COR-L47 (cell line): Measurements from ENCODE around the gene AZIN2.
A peak's percentile ranks its signal among the peaks of the same experiment; 100 is the strongest.
"Not testable (repeated sequence)": the region's sequence is repeated elsewhere in the genome, so short reads cannot be mapped to it uniquely, and the experiment has no call there.

ENCODE experiments used
- DNase-seq: peaks from one replicate; lab custom pipeline; 2025; lab: John Stamatoyannopoulos, UW

AZIN2 gene

GRCh38 chr1:33080885-33081553, at the start of gene AZIN2:
Gene AZIN2, plus strand, starts transcription at chr1:33081153. Its CDS starts 1,097 bp downstream, at chr1:33082250.
- DNase-seq = peak; percentile 96

GRCh38 chr1:33031506-33031905, 49.4 kb upstream of the AZIN2 start:
- DNase-seq = no peak

DNA sequence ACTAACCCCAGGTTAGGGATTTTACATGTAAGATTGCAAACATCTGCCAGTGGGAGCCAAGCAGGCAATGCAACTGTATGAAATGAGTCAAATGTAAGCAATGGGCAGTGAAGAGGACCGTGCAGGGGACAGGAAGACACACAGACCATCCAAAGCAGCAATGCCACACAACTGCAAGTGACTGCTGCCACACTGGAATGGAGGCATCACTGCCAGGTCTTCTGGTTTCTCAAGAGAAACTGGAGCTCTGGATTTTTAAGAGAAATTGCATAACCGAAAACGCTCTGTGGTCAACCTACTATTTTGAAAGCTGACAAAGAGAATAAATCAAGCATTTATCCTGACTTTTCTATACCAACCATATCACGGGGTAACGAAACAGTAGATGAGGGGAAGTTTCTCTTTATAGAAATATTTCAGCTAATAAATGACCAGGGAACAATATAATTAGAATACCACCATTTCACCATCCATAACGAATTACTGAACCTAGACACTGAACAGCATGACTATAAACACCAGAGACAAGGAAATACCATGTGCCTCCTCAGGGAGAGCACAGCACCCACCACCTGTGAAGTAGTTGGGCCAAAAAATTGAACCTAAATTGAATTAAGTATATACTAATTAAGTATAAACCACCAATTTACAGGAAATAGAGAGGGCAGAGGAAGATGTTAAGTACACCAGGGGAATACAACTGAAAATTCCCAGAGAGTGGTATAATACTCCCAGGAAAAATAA, 48.7 kb upstream of the AZIN2 start:
- no peak for DNase-seq

DNA sequence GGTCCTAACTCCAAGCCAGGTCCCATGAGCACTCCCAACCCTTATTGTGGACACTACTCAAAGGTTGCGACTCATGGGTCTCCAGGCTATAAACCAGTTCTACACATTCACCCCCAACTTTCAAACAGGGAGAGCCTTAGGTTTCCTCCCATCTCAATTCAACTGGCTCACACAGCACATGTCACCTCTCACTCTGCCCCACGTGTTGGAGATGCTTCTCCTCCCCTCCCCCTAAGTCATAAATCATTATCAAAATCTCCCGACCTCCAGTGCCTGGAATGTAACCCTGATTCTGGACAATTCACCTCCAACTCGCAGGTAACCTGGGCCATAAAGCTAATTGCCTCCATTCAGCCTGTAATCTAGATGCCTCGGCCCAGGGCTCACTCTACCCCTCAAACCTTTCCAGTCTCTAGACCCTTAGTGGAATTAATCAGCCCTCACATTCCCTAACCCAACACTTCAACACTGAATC, 44.9 kb upstream of the AZIN2 start:
- DNase-seq = no peak

DNA sequence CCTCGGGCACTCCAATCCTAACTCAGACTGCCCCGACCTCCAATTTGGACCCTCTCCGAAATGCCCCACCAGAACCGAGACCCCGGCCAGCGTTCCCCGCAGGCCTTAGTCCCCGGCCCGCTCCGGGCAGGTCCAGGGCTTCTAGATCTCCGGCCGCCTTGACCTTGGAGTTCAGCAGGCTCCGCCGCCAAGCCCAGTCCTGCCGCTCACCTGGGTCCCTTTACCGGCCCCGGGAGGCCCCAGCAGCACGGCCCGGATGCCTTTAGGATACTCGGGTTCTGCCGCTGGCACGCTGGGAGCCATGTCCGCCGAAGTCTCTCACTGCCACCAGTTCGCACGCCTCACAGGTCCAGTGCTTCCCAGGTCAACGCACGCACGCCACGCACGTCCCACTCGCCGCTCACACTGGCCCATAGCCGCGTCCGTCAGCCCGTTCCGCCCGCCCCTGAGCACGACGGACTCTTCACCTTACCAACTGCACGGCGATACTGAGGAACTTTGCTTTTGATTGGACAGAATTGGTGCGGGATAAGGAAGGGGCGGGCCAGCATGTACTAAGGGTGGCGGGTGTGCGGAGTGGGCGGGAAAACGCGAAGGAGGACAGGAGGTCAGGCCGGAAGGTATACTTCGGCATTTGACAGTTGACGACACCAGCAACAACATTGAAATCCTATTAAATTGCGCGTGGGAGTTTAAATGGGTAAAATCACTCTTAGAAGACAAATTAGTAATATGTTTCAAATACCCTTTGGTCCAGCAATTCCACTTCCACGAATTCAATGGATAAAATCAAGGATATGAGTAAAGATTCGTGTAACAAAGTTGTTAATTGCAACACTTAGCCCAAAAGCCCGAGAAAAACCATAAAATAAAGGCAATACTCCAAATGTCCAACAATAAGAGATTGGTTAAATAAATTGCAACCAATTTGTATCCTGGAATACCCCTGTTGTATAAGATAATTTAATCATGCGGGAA, 44.1 kb upstream of the AZIN2 start, which contains the start of gene AK2:
TSS of gene AK2 (minus strand) at position 358 of the 978 bp plus-strand sequence. CDS start at position 303, 55 bp downstream.
- peak; percentile 95 for DNase-seq

- DNase-seq = no peak
These were observed 41.1 kb upstream of the AZIN2 start for GRCh38 chr1:33039840-33040239.

- no peak for DNase-seq
These were observed 39.9 kb upstream of the AZIN2 start for GRCh38 chr1:33041026-33041425.

- no peak for DNase-seq
These were observed 38.1 kb upstream of the AZIN2 start for GRCh38 chr1:33042831-33043230.

DNA sequence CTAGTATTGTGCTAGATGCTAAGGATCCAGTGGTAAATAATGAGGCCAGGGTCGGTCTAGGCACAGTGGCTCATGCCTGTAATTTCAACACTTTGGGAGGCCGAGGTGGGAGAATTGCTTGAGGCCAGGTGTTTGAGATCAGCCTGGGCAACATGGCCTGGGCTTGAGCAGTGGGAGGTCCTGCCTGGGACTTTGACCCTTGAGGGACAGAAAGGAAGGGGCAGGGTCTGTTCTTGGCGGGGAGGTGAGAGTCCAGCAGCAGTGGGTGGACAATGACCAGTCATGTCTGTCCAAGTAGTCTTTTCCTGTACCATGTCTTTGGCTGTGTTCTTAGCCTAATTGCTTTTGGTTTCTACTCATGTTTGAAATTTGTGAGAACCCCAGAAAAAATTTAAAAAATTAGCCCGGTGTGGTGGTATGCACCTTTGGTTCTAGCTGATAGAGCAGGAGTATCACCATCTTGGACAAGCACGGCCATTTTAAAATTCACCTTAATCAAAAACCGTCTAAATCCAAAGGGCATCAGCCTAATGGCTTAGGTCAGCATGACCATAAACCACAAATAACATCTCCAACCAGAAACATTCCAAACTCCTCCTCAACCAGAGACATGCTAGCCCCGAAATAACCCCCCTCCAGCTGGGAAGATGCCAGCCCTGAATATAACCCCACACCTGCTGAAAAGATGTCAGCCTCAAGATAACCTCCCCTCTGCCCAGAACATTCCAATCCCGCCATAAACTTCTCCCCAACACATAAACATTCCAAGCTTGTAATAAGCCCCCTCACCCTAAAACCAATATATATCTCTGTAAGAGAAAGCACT, 37.5 kb upstream of the AZIN2 start:
- DNase-seq = no peak

DNA sequence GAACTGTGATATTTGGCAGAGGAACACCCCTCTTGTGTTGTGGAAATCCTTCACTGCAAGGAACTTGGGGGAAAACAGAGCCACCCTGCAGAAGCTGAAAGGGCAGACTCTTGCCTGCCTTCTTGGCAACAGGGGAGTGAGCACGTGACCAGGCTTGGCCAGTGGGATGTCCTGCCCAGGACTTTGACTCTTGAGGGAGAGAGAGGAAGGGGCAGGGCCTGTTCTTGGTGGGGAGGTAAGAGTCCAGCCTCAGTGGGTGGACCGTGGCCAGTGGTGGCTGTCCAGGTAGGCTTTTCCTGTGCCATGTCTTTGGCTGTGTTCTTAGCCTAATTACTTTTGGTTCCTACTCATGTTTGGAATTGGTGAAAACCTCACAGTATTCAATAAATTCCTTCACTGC, 35.7 kb upstream of the AZIN2 start:
- no peak for DNase-seq

GRCh38 chr1:33045814-33046213, 35.1 kb upstream of the AZIN2 start:
- no peak for DNase-seq

GRCh38 chr1:33046234-33046633, 34.7 kb upstream of the AZIN2 start:
- DNase-seq = not testable (repeated sequence)

- no peak for DNase-seq
These were observed 33.7 kb upstream of the AZIN2 start for GRCh38 chr1:33047290-33047689.

DNA sequence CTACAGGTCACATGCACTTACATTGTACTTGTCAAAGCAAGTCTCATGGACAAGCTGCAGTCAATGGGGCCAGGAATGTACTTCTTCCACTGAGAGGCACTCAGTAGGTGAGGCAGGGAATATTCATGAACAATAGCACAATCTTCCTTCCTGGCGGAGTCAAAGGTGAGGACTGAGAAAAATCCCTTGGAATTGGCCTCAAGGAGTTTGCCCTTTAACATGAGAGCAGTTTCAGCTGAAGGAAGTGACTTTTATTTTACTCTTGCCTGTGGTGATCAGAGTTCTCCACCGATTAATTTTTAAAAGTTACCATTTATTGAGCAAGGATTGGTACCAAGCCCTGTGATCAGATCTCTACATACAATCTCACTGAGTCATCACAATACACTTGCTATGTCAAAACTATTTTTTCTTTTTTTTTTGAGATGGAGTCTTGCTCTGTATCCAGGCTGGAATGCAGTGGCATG, 33.1 kb upstream of the AZIN2 start:
- no peak for DNase-seq

- DNase-seq = no peak
These were observed 32.5 kb upstream of the AZIN2 start for GRCh38 chr1:33048426-33048825.

GRCh38 chr1:33049371-33049770, 31.6 kb upstream of the AZIN2 start:
- no peak for DNase-seq

DNA sequence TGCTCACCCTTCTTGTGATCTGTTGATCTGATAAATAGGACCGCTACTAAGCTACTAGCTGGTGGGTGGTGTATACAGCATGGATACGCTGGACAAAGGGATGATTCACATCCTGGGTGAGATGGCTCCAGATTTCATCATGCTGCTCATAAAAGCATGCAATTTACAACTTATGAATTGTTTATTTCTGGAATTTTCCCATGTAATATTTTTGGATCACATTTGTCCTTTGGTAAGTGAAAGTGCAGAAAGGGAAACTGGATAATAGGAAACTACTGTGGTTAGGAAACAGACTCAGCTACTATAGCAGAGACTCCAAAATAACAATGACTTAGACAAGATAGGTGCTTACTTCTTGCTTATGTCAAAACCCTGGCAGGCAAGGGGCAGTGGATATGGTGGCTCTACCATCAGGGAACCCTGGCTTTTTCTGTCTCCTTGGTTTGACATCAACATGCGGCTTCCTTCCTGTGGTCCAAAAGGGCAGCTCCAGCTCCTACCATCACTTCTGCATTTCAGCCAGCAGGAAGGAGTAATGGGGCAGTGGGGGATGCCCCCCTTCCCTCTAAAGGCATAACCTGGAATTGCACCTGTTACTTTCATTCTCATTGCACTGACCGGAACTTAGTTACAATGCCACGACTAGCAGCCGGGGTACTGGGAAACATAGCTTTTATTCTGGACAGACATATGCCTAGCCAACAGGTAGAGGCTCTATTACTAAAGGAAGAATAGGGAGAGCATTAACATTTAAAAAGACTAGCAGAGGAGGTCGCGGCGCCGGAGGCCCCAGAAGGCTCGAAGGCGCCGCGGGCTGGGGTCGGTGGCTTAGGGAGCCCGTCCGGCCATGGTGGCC, 30.5 kb upstream of the AZIN2 start:
- DNase-seq = no peak

DNA sequence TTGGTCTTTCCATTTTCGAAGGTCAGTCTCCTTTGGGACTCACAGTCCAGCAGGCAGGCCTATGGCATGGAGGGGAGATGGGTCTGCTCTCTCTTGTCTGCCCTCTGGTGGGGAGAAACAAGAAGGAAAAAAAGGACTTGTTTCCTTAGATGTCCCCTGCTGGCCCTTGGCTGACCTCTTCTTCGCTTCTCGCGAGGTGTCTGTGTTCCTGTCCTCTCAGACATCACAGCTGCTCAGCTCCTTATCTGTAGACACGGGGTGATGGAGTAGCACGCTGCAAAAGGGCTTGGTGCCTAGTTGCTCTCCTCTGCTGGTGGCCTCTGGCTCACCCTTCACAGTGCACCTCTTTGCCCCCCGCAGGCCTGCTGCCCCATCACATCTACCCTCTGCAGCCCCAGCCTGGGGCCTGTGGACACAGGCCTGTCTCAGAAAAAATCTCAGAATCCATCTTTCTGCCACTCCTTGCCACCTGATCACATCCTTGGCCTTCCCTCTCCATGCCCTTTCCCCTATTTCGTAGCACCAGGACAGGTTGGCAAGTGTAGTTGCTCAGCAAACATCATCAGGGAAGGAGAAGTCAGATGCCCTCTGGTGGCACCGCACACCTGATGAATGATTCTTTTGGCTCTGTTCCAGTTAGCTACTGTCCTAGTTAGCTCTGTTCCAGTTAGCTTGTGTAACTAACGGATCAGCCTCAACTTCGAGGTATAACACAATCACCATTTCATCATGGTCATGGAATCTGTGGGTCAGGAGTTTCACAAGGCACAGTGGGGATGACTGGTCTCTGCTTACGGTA, 25.5 kb upstream of the AZIN2 start:
- DNase-seq = peak; percentile 52

- no peak for DNase-seq
These were observed 24.5 kb upstream of the AZIN2 start for GRCh38 chr1:33056426-33056825.
